Hepatocyte (in vitro differentiated cells): ENCODE results near the gene TNFRSF14. TPM values are rescaled to one million over a fixed set of nuclear protein-coding genes. Genes with fewer than 3 reads are reported as not detected.

Source experiments
- DNase-seq: peaks from one replicate; pipeline ENCODE4 v3.0.0-alpha.2; 2016; ENCODE audit warnings: low spot score
- H2AFZ ChIP-seq: fragments of 200-600 bp; sonication (generic); 2 replicates; pipeline ENCODE4 v1.6.0; 2016; ENCODE audit warnings: antibody characterized with exemption, mild to moderate bottlenecking
- H3K27ac ChIP-seq: fragments of 200-600 bp; sonication (generic); 2 replicates; pipeline ENCODE4 v1.5.1; 2016; ENCODE audit warnings: mild to moderate bottlenecking
- H3K27me3 ChIP-seq: fragments of 200-600 bp; sonication (generic); 2 replicates; pipeline ENCODE4 v1.6.1; 2016
- H3K36me3 ChIP-seq: fragments of 200-600 bp; sonication (generic); replicated peaks from 2 replicates; pipeline ENCODE4 v1.5.1; 2016; ENCODE audit warnings: low read depth; ENCODE audit not compliant: insufficient read depth
- H3K4me1 ChIP-seq: fragments of 200-600 bp; sonication (generic); 2 replicates; pipeline ENCODE4 v1.5.1; 2016; ENCODE audit warnings: mild to moderate bottlenecking, moderate library complexity; ENCODE audit not compliant: insufficient read depth
- H3K4me2 ChIP-seq: fragments of 200-600 bp; sonication (generic); 2 replicates; pipeline ENCODE4 v1.6.0; 2016
- H3K4me3 ChIP-seq: fragments of 200-600 bp; sonication (generic); 2 replicates; pipeline ENCODE4 v1.5.1; 2016; ENCODE audit warnings: mild to moderate bottlenecking
- H3K79me2 ChIP-seq: fragments of 200-600 bp; sonication (generic); 2 replicates; pipeline ENCODE4 v1.6.0; 2017; ENCODE audit warnings: mild to moderate bottlenecking
- H3K9me2 ChIP-seq: fragments of 200-600 bp; sonication (generic); replicated peaks from 2 replicates; pipeline ENCODE4 v1.6.0; 2017; ENCODE audit warnings: mild to moderate bottlenecking; ENCODE audit not compliant: insufficient read depth
- H3K9me3 ChIP-seq: fragments of 200-600 bp; sonication (generic); 2 replicates; pipeline ENCODE4 v1.5.1; 2016; ENCODE audit warnings: low read depth, mild to moderate bottlenecking
- H4K20me1 ChIP-seq: fragments of 200-600 bp; sonication (generic); 2 replicates; pipeline ENCODE4 v1.6.0; 2016; ENCODE audit warnings: mild to moderate bottlenecking; ENCODE audit not compliant: insufficient read depth, poor library complexity, severe bottlenecking
- CTCF ChIP-seq: fragments of 200-600 bp; sonication (generic); IDR thresholded peaks from 2 replicates; pipeline ENCODE4 v1.5.1; 2016; ENCODE audit warnings: antibody characterized with exemption, mild to moderate bottlenecking; ENCODE audit not compliant: poor library complexity
- EZH2 ChIP-seq: fragments of 200-600 bp; sonication (generic); IDR thresholded peaks from 2 replicates; pipeline ENCODE4 v1.6.1; 2016; ENCODE audit warnings: antibody characterized with exemption, mild to moderate bottlenecking, borderline replicate concordance
- EZH2phosphoT487 ChIP-seq: fragments of 200-600 bp; sonication (generic); IDR thresholded peaks from one replicate; pipeline ENCODE4 v1.6.1; 2018; ENCODE audit warnings: antibody characterized with exemption, mild to moderate bottlenecking, low read depth, moderate library complexity; ENCODE audit not compliant: unreplicated experiment, severe bottlenecking
- WGBS: methylation state at CpG from one replicate; pipeline ENCODE4 v1.1.6; 2016; ENCODE audit warnings: low lambda C conversion rate; ENCODE audit errors: missing lambda C conversion rate; 5-methylcytosine and 5-hydroxymethylcytosine counted together
- polyA plus RNA-seq: library from polyadenylated mRNA; unstranded; fragments of >200 nt; fragmentation: Nextera tagmentation; extraction: Ambion mirVana; gene quantifications from 2 replicates; pipeline ENCODE4 v1.2.1, GENCODE V29; 2016
- total RNA-seq: library from RNA; depleted of rRNA; stranded (reverse); fragments of >200 nt; gene quantifications from 2 replicates; pipeline ENCODE4 v1.2.3, GENCODE V29; 2014

TNFRSF14 gene
- total and polyA plus RNA-seq, 2 experiments from 2014 or later: 5.3 to 6.1 TPM

- DNase-seq: no peak
- H3K36me3 ChIP-seq: no peaks in the 10 kb centered on the region
- H3K9me3 ChIP-seq: no peaks in the 10 kb centered on the region
- no peaks in the 10 kb centered on the region for H4K20me1 ChIP-seq
- H3K9me2 ChIP-seq: no peaks in the 10 kb centered on the region
- H3K27ac ChIP-seq: no peak overlapping the region
- TF ChIP-seq EZH2 (no peak), EZH2phosphoT487 (no peak), CTCF (no peak)
- no peaks in the 10 kb centered on the region for H3K27me3 ChIP-seq
- H3K4me3 ChIP-seq: no peak overlapping the region
- H3K4me2 ChIP-seq: no peak overlapping the region
- H3K4me1 ChIP-seq: peaks cover 8% of the 10 kb centered on the region
- H3K79me2 ChIP-seq: peaks cover 10% of the 10 kb centered on the region
- whole genome bisulfite sequencing: 97% methylated on average over 25 of the region's 25 CpGs
- H2AFZ ChIP-seq: no peak overlapping the region
Observed at GRCh38 chr1:2589431-2590232, 33.5 kb downstream of the TNFRSF14 start.

GRCh38 chr1:2590233-2591141, 34.3 kb downstream of the TNFRSF14 start:
- Histone ChIP-seq H3K27ac (no peak overlapping the region), H3K79me2 (peaks cover 10% of the 10 kb centered on the region), H4K20me1 (no peaks in the 10 kb centered on the region), H2AFZ (no peak overlapping the region), H3K4me1 (no peaks in the 10 kb centered on the region), H3K27me3 (no peaks in the 10 kb centered on the region), H3K4me2 (no peak overlapping the region), H3K36me3 (no peaks in the 10 kb centered on the region), H3K4me3 (no peak overlapping the region), H3K9me2 (no peaks in the 10 kb centered on the region), H3K9me3 (no peaks in the 10 kb centered on the region)
- TF ChIP-seq EZH2phosphoT487 (no peak), CTCF (no peak), EZH2 (no peak)
- DNase-seq: no peak
- over 99% methylated on average over 31 of the region's 31 CpGs for WGBS

DNA sequence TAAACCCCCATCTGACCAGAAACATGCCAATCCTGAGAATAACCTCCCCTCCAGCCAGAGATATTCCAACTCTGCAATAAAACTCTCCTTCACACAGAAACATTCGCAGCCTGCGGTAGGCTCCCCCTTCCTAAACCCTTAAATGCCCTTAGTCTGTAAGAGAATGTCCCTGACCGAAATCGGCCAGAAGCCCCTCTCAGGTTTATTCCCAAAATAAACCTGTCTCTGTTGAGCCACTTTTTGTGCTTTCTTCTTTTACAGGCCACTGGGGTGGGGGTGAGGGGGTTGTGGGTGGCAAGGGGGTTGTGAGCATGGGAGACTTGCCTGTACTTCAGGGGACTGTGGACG, 35.0 kb downstream of the TNFRSF14 start:
- 91% methylated on average over 5 of the region's 5 CpGs for WGBS
- Histone ChIP-seq H3K4me2 (no peak overlapping the region), H3K9me3 (no peaks in the 10 kb centered on the region), H3K27ac (no peak overlapping the region), H3K36me3 (no peaks in the 10 kb centered on the region), H3K4me3 (no peak overlapping the region), H2AFZ (no peak overlapping the region), H3K9me2 (no peaks in the 10 kb centered on the region), H3K4me1 (no peaks in the 10 kb centered on the region), H4K20me1 (no peaks in the 10 kb centered on the region), H3K79me2 (peaks cover 10% of the 10 kb centered on the region), H3K27me3 (no peaks in the 10 kb centered on the region)
- TF ChIP-seq EZH2: no peak
- DNase-seq: no peak
